ENCODE data around the gene ACKR3. TPM values are rescaled to one million over a fixed set of nuclear protein-coding genes. Genes with fewer than 3 reads are reported as not detected.

The ACKR3 gene
- polyA plus RNA-seq, 2 of the 4 experiments (the other 2 are of a cell fraction): 21.3 to 33.2 TPM

DNA sequence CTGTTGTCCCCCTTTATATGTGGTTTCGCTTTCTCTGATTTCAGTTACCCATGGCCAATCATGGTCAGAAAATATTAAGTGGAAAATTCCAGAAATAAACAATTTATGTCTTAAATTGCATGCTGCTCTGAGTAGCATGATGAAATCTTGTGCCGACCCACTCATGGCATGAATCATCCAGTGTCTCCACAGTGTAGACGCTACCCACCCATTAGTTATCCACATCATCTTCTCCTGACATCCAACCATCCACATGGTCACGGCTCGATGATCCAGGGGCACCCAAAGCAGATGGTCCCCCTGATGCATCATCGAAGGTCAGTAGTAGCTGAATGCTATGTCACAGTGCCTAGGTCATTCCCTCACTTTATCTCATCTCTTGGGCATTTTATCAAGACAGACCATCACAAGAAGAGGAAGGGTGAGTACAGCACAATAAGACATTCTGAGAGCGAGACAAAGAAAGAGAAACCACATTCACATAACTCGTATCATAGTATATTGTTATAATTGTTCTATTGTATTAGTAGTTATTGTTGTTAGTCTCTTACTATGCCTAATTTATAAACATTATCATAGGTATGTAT is 44.1 kb upstream of the ACKR3 start:
- no peak overlapping the region for H3K4me3 ChIP-seq
- no peaks in the 10 kb centered on the region for H3K4me1 ChIP-seq
- no peak overlapping the region for H3K4me2 ChIP-seq
- no peak for ATAC-seq
- ChIA-PET POLR2A (no interaction called here), CTCF (interaction anchor here (1.5 kb wide), 1 partner anchor 11 kb away, joined by 3 read pairs; no protein-coding TSS in a partner anchor)
- no peak for FAIRE-seq
- no peak for DNase-seq (ENCODE audit: low read depth in 1 of 2, low spot score in 1 of 2)
- 53% methylated on average over 8 of the region's 8 CpGs for WGBS (ENCODE audit: missing lambda C conversion rate)
- no peaks in the 10 kb centered on the region for H3K9me3 ChIP-seq
- TF ChIP-seq JUNB (IDR thresholded peaks at IDR 0.05) (no peak), POLR2AphosphoS2 (conservative IDR thresholded peaks at IDR 0.05; ENCODE audit: low read length) (no peak)
- TF ChIP-seq, protein P1, sequence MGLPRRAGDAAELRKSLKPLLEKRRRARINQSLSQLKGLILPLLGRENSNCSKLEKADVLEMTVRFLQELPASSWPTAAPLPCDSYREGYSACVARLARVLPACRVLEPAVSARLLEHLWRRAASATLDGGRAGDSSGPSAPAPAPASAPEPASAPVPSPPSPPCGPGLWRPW (IDR thresholded peaks at IDR 0.05): no peak
- H3K27ac ChIP-seq: no peak overlapping the region

DNA sequence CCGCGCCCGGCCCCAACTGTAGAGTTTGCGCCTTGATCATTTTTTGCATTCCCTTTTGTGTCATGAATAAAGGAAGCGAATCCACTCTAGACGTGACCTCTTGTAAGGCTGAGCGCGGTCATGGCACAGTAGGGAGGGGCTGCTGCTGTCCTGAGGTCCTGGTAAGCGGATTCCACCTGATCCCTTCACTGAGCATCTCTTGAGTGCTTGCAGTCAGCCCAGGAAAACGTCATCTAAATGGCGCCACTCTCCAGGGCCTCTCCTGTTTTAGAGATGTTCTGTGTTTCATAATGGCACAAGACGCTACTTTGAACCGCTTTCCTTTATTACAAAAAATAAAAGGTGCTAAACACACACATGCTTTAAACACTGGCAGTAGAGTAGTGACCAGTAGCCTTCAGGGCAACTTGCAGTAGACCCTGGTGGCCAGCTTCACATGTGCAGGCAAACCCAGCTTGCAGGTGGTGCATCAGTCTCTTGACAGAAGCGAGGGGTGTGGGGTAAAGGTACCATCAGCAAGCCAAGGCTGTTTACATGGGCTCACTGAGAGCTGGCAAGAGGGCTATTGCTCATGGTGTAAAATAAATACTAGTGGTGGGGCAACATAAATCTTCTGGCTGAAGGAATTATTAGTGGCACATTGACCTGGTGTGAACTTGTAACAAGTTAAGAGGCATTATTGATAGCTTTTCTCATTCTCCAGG is 43.0 kb upstream of the ACKR3 start:
- no peak for ATAC-seq

DNA sequence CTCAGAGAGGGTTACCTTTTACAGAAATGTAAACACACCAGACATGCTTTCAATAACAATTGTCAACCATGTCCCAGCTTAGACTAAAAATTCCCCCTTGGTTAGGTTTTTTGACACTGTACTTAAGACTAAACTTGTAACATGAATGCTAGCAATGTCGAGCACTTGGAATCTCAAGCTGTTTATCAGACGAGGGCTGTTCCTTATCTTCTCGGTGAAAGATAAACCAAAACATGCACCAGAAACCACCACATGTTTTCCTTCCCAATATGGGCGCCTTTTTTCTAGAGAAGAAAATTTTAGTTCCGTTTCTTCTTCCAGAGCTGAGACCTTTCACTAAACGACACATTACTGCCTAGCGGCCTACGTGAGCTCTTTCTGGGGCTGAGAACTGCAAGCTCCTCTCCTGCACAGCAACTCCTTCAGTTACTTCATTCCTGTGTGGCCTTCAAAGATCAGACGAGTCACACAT is 42.4 kb upstream of the ACKR3 start:
- ChIA-PET CTCF (interaction anchor here (0.9 to 1.1 kb wide), 2 partner anchors 14 to 32 kb away, joined by 3 read pairs; no protein-coding TSS in a partner anchor), POLR2A (no interaction called here)
- Histone ChIP-seq H3K27ac (no peak overlapping the region), H3K4me1 (no peaks in the 10 kb centered on the region), H3K4me2 (no peak overlapping the region), H3K9me3 (no peaks in the 10 kb centered on the region), H3K4me3 (no peak overlapping the region)
- ATAC-seq: no peak
- 74% methylated on average over 9 of the region's 9 CpGs for WGBS (ENCODE audit: missing lambda C conversion rate)
- no peak for DNase-seq (ENCODE audit: low read depth in 1 of 2, low spot score in 1 of 2)
- no peak for FAIRE-seq
- TF ChIP-seq MYC (IDR thresholded peaks at IDR 0.05; ENCODE audit: borderline replicate concordance, low read length): no peak
- TF ChIP-seq, protein P2, sequence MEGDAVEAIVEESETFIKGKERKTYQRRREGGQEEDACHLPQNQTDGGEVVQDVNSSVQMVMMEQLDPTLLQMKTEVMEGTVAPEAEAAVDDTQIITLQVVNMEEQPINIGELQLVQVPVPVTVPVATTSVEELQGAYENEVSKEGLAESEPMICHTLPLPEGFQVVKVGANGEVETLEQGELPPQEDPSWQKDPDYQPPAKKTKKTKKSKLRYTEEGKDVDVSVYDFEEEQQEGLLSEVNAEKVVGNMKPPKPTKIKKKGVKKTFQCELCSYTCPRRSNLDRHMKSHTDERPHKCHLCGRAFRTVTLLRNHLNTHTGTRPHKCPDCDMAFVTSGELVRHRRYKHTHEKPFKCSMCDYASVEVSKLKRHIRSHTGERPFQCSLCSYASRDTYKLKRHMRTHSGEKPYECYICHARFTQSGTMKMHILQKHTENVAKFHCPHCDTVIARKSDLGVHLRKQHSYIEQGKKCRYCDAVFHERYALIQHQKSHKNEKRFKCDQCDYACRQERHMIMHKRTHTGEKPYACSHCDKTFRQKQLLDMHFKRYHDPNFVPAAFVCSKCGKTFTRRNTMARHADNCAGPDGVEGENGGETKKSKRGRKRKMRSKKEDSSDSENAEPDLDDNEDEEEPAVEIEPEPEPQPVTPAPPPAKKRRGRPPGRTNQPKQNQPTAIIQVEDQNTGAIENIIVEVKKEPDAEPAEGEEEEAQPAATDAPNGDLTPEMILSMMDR (IDR thresholded peaks at IDR 0.05): no peak
- TF ChIP-seq, protein P3, sequence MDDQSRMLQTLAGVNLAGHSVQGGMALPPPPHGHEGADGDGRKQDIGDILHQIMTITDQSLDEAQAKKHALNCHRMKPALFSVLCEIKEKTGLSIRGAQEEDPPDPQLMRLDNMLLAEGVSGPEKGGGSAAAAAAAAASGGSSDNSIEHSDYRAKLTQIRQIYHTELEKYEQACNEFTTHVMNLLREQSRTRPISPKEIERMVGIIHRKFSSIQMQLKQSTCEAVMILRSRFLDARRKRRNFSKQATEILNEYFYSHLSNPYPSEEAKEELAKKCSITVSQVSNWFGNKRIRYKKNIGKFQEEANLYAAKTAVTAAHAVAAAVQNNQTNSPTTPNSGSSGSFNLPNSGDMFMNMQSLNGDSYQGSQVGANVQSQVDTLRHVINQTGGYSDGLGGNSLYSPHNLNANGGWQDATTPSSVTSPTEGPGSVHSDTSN (IDR thresholded peaks at IDR 0.05): no peak
- no peak for TF ChIP-seq KDM5A (IDR thresholded peaks at IDR 0.05)
- TF ChIP-seq GATA3 (IDR thresholded peaks at IDR 0.05; ENCODE audit: borderline replicate concordance): no peak
- TF ChIP-seq ZNF302 (CRISPR knock-in tag; IDR thresholded peaks at IDR 0.05): no peak
- TF ChIP-seq, protein P4, sequence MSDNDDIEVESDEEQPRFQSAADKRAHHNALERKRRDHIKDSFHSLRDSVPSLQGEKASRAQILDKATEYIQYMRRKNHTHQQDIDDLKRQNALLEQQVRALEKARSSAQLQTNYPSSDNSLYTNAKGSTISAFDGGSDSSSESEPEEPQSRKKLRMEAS (IDR thresholded peaks at IDR 0.05): no peak
- TF ChIP-seq, protein P5, sequence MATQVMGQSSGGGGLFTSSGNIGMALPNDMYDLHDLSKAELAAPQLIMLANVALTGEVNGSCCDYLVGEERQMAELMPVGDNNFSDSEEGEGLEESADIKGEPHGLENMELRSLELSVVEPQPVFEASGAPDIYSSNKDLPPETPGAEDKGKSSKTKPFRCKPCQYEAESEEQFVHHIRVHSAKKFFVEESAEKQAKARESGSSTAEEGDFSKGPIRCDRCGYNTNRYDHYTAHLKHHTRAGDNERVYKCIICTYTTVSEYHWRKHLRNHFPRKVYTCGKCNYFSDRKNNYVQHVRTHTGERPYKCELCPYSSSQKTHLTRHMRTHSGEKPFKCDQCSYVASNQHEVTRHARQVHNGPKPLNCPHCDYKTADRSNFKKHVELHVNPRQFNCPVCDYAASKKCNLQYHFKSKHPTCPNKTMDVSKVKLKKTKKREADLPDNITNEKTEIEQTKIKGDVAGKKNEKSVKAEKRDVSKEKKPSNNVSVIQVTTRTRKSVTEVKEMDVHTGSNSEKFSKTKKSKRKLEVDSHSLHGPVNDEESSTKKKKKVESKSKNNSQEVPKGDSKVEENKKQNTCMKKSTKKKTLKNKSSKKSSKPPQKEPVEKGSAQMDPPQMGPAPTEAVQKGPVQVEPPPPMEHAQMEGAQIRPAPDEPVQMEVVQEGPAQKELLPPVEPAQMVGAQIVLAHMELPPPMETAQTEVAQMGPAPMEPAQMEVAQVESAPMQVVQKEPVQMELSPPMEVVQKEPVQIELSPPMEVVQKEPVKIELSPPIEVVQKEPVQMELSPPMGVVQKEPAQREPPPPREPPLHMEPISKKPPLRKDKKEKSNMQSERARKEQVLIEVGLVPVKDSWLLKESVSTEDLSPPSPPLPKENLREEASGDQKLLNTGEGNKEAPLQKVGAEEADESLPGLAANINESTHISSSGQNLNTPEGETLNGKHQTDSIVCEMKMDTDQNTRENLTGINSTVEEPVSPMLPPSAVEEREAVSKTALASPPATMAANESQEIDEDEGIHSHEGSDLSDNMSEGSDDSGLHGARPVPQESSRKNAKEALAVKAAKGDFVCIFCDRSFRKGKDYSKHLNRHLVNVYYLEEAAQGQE (IDR thresholded peaks at IDR 0.05): no peak
- TF ChIP-seq NPAS2 (CRISPR knock-in tag; IDR thresholded peaks at IDR 0.05; ENCODE audit: borderline replicate concordance): no peak
- no peak for TF ChIP-seq MAFK (IDR thresholded peaks at IDR 0.05; ENCODE audit: partially characterized antibody)
- no peak for TF ChIP-seq KDM1A (IDR thresholded peaks at IDR 0.05; ENCODE audit: low read depth)
- TF ChIP-seq POLR2AphosphoS2 (conservative IDR thresholded peaks at IDR 0.05; ENCODE audit: low read length): no peak
- TF ChIP-seq ESRRA (IDR thresholded peaks at IDR 0.05; ENCODE audit: borderline replicate concordance, low read length): no peak
- TF ChIP-seq RCOR1 (IDR thresholded peaks at IDR 0.05; ENCODE audit: low read depth, low read length): no peak

More for the DNA sequence above, 43.0 kb upstream of the ACKR3 start:
- Histone ChIP-seq H3K9me3 (no peaks in the 10 kb centered on the region), H3K4me3 (no peak overlapping the region), H3K27ac (no peak overlapping the region), H3K4me1 (no peaks in the 10 kb centered on the region), H3K4me2 (no peak overlapping the region)
- DNase-seq (ENCODE audit: low read depth in 1 of 2, low spot score in 1 of 2) (no peak), FAIRE-seq (no peak)
- CTCF ChIA-PET: interaction anchor here (0.9 to 1.1 kb wide), 2 partner anchors 14 to 32 kb away, joined by 3 read pairs; no protein-coding TSS in a partner anchor
- WGBS (ENCODE audit: missing lambda C conversion rate): 73% methylated on average over 14 of the region's 14 CpGs
- POLR2A ChIA-PET: no interaction called here
- TF ChIP-seq RCOR1 (IDR thresholded peaks at IDR 0.05; ENCODE audit: low read depth, low read length) (no peak), MAFK (IDR thresholded peaks at IDR 0.05; ENCODE audit: partially characterized antibody) (no peak), ESRRA (IDR thresholded peaks at IDR 0.05; ENCODE audit: borderline replicate concordance, low read length) (no peak)
- TF ChIP-seq, protein P5 (IDR thresholded peaks at IDR 0.05): no peak
